SK-N-MC (cell line): ENCODE results near the gene CYB5D1.

ENCODE experiments used
- EZH2 ChIP-seq: fragments of 200-600 bp; sonication (generic); IDR thresholded peaks from one replicate; pipeline ENCODE4 v1.6.1; 2017; ENCODE audit warnings: antibody characterized with exemption
- POLR2AphosphoS5 ChIP-seq: IDR thresholded peaks from 2 replicates; pipeline ENCODE4 v1.6.1; 2012; ENCODE audit warnings: mild to moderate bottlenecking, low read depth, low read length, borderline replicate concordance

GRCh38 chr17:7897090-7897489 is 39.3 kb downstream of the CYB5D1 start:
- TF ChIP-seq POLR2AphosphoS5 (no peak), EZH2 (no peak)
